ENCODE measurements around the gene EIF3I.
"Not testable (repeated sequence)": the region's sequence is repeated elsewhere in the genome, so short reads cannot be mapped to it uniquely, and the experiment has no call there.

The EIF3I gene

GRCh38 chr1:32232558-32233304 lies 10.5 kb downstream of the EIF3I start:
- DNase-seq (ENCODE audit: low spot score), result no peak

GRCh38 chr1:32234792-32235191 lies 12.6 kb downstream of the EIF3I start:
- no peak for DNase-seq (ENCODE audit: low spot score)

- no peak for DNase-seq (ENCODE audit: low spot score)
These were observed 17.1 kb downstream of the EIF3I start for GRCh38 chr1:32239337-32239736.

- DNase-seq (ENCODE audit: low spot score), result no peak
These were observed 17.6 kb downstream of the EIF3I start for GRCh38 chr1:32239790-32240139.

DNA sequence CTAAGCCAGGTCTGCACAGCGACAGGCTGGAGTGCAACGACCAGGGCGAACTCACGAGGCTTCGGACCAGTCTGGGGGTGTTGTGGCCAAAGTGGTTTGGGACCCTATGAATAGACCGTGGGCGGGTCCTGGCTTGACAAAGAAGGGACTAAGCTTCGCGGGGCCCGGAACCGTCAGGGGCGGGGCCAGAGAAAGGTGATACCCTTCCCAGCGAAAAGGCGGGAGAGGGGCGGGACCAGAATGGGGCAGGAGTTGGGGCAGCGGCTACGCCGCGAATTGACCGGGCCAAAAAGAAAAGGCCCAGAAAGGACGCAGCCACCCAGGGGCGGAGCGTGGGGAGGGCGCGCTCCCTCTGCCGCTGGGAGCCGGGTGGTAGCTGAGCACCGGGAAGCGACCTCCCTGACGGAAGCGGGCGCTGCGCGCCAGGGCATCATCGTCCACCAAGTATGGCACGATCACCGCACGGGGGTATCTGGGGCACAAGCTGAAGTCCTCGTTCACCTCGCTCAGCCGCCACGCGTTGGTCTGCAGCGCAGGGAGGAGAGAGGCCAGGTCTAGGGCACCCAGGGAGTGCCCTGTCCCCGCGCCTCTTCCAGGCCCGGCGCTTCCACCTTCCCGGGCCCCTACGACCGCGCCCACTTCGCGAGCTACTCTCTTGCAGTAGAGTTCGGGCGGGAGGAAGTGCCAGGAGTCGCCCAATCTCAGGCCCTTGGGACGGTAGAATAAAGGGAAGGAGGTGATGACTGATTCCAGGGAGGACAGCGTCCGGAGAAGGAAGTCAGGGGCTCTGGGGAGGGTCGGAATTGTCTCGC lies 18.1 kb downstream of the EIF3I start:
- DNase-seq (ENCODE audit: low spot score), result peak; percentile 53

GRCh38 chr1:32241001-32241763 lies 19.0 kb downstream of the EIF3I start:
- peak; percentile 38 for DNase-seq (ENCODE audit: low spot score)

DNA sequence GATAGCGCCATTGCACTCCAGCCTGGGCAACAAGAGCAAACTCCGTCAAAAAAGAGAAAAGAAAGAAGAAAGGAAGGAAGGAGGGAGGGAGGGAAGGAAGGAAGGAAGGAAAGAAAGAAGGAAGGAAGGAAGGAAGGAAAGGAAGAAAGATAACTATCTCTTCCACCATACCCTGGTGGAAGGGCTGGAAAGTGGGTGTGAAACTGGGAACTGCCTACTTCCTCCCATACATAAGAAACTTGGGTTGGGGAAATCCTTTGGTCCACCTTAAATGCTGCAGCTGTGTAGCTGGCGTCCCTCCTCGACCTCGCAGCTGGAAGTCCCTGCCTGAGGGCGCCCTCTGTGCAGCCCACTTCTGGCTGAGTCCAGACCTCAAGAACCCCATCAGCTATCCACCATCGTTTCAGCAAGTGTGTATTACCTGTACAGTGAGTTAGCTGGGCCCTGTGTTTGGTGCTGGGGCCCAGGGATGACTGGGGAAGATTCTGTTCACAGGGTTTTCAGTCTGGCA lies 20.2 kb downstream of the EIF3I start:
- DNase-seq (ENCODE audit: low spot score), result no peak

DNA sequence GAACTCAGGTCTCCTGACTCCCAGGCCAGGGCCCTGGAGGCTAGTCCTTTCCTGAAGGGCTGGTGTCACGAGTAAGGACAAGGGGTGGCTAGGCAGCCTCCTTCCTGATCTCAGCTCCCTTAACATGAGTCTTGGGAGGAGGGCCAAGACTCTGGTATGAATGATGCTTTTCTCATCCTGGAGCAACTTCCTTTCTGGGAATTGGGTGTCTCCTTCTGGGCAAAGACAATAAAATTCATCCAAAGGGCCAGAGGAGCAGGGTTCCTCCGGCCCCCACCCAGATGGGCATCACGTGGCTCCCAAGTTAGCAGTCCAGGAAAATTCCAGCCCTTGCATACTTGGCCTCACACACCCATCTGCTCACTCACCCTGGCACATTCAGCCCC lies 24.7 kb downstream of the EIF3I start, which contains the start of gene FAM167B:
Gene FAM167B (plus strand): TSS at position 335 of the 386 bp plus-strand sequence. CDS start 200 bp downstream, outside the sequence.
- DNase-seq (ENCODE audit: low spot score), result no peak

DNA sequence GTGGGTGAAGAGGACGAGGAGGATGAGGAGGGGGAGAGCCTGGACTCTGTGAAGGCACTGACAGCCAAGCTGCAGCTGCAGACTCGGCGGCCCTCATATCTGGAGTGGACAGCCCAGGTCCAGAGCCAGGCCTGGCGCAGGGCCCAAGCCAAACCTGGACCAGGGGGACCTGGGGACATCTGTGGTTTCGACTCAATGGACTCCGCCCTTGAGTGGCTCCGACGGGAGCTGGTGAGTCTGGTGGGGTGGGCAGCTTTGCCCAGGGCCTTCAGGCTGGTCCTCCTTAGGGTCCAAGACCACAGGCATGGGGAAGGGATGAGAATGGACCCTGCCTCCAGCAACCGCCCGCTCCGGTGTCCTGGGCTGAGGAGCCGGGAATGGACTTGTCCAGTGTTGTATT lies 25.2 kb downstream of the EIF3I start:
- no peak for DNase-seq (ENCODE audit: low spot score)

DNA sequence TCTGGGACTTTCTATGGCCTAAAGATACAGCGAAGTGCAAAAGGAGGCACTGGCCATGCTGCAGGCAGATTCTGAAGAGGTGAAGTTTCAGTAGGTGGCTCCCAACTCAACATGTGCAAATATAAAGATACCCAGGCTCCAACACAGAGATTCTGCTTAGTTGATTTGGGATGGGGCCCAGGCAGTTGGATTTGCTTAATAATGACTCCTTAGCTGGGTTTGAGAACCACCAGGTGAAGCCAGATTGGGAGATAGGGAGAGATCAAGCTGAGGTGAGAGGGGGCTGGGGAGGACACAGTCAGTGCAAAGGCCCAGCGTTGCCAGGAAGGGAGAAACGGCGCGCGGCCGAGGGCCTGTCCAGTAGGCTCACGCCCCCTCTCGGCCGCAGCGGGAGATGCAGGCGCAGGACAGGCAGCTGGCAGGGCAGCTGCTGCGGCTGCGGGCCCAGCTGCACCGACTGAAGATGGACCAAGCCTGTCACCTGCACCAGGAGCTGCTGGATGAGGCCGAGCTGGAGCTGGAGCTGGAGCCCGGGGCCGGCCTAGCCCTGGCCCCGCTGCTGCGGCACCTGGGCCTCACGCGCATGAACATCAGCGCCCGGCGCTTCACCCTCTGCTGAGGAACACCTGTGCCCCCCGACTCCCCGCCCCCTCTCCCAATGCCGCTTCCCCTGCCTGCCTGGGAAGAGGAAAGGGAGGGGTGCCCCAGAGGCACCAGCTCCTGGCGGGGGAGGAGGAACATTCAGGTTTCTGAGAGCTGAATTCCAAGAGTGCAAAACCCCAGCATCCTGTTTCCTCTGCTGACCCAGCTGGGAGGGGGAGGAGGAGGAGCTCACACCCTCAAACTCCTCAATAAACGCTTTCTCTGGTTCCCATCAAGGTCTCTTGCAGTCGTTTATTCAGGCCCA lies 26.0 kb downstream of the EIF3I start:
- peak; percentile 79 for DNase-seq (ENCODE audit: low spot score)

DNA sequence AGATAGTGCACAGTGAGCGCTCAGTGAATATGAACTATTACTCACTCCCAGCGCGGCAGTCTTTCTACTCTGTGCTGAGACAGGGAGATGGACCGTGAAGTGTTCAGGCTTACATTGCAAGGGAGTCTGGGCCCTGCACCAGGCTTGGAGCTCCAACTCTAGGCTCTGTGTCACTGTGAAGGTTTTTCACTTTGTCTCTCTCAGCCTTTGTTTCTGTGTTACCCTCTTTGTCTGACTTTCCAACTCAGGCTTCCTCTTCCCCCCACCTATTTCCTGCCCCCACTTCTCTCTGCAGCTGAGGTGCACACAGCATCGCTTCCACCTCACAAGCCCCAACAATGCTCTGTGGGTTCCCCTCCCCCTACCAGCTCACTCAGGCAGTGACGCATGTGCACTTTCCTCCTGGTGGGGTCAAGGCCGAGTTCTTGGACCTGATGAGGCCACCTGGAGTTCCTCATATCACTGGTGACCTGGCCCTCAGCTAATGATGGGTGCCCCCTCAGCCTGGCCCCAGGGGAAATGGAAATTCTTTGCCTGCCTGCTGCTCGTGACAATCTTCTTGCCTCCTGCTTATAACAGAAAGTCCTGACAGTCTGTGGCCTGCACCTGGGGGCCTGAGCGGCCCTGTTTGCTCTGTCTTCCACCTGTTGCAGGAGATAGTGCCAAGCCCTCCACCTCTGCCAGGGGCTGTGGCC lies 27.8 kb downstream of the EIF3I start:
- DNase-seq (ENCODE audit: low spot score), result peak; percentile 89

- DNase-seq (ENCODE audit: low spot score), result no peak
These were observed 28.9 kb downstream of the EIF3I start, which contains the start of gene LCK for GRCh38 chr1:32250893-32251716. LCK (plus strand) TSS chr1:32251265; CDS start chr1:32274330, 23,065 bp downstream.

GRCh38 chr1:32255072-32256071 lies 33.2 kb downstream of the EIF3I start:
- no peak for DNase-seq (ENCODE audit: low spot score)

DNA sequence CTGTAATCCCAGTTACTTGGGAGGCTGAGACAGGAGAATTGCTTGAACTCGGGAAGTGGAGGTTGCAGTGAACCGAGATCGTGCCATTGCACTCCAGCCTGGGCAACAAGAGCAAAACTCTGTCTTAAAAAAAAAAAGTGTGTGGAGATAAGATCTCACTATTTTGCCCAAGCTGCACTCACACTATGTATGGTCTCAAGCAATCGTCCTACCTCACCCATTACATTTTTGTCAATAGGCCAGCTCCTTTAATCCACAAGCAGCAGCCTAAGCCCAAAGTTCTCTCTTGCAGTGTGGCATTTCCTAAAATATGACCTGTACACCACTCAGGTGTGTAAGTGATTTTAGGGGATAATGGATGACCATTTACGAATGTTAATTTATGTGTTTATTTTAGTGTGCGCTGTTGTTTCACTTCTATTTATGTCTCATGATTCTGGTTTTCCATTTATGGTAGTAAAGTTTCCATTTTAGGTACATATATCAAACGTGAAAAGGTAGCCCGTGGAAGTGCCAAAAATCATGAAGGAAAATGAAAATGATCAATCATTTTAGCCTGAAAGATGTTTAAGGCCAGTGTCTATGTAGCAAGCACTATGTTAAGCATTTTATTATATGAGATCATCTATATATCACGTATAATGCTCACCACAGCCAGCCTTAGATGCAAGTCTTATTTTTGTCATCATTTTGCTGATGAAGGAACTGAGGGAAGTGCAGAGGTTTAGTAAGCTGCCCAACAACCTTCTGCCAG lies 34.4 kb downstream of the EIF3I start:
- no peak for DNase-seq (ENCODE audit: low spot score)

- no peak for DNase-seq (ENCODE audit: low spot score)
These were observed 35.0 kb downstream of the EIF3I start for GRCh38 chr1:32257227-32257508.

DNA sequence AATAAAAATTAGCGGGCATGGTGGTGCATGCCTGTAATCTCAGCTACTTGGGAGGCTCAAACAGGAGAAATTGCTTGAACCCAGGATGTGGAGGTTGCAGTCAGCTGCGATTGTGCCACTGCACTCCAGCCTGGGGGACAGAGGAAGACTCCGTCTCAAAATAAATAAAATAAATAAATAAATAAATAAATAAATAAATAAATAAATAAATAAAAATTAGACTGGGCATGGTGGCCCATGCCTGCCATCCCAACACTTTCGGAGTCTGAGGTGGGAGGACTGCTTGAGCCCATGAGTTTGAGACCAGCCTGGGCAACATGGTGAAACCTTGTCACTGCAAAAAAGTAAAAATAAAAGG lies 41.0 kb downstream of the EIF3I start:
- DNase-seq (ENCODE audit: low spot score), result not testable (repeated sequence)

GRCh38 chr1:32263744-32264143 lies 41.5 kb downstream of the EIF3I start:
- DNase-seq (ENCODE audit: low spot score), result no peak

DNA sequence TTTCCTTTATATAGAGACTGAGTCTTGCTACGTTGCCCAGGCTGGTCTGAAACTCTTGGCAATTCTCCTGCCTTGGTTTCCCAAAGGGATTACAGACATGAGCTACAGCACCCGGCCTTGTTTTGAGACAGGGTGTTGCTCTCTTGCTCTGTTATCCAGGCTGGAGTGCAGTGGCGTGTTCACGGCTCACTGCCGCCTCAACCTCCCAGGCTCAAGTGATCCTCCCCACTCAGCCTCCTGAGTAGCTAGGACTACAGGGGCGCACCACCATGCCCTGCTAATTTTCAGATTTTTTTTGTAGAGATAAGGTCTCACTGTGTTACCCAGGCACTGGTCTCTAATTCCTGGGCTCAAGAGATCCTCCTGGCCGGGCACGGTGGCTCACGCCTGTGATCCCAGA lies 43.6 kb downstream of the EIF3I start:
- no peak for DNase-seq (ENCODE audit: low spot score)
